Thyroid gland (tissue), 4 donors: ENCODE results near the gene MGST3.

Source experiments
- POLR2A ChIP-seq, 2 donors: fragments of 450-650 bp; IDR thresholded peaks; one replicate each; pipeline ENCODE4 v1.6.1; 2017; ENCODE audit warnings: antibody characterized with exemption in 2 of 2, mild to moderate bottlenecking in 2 of 2, moderate library complexity in 1 of 2
- TF ChIP-seq, protein P1 (sequence below), 6 experiments: fragments of 200-600 bp in 3 of 6; fragments of 450-650 bp in 3 of 6; sonication (generic) in 3 of 6; IDR thresholded peaks; one replicate each; pipeline ENCODE4 v1.5.1; 2016 to 2019; ENCODE audit warnings: antibody characterized with exemption in 6 of 6, mild to moderate bottlenecking in 2 of 6, inconsistent platforms in 1 of 6, moderate library complexity in 1 of 6

GRCh38 chr1:165686971-165687433, 56.0 kb downstream of the MGST3 start:
- TF ChIP-seq, protein P1, sequence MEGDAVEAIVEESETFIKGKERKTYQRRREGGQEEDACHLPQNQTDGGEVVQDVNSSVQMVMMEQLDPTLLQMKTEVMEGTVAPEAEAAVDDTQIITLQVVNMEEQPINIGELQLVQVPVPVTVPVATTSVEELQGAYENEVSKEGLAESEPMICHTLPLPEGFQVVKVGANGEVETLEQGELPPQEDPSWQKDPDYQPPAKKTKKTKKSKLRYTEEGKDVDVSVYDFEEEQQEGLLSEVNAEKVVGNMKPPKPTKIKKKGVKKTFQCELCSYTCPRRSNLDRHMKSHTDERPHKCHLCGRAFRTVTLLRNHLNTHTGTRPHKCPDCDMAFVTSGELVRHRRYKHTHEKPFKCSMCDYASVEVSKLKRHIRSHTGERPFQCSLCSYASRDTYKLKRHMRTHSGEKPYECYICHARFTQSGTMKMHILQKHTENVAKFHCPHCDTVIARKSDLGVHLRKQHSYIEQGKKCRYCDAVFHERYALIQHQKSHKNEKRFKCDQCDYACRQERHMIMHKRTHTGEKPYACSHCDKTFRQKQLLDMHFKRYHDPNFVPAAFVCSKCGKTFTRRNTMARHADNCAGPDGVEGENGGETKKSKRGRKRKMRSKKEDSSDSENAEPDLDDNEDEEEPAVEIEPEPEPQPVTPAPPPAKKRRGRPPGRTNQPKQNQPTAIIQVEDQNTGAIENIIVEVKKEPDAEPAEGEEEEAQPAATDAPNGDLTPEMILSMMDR (IDR thresholded peaks at IDR 0.05): no peak
- no peak for TF ChIP-seq POLR2A (IDR thresholded peaks at IDR 0.05)
